Tongue (tissue), 2 donors: ENCODE results near the gene GTPBP6. TPM values are rescaled to one million over a fixed set of nuclear protein-coding genes. Genes with fewer than 3 reads are reported as not detected.
"Not testable (repeated sequence)": the region's sequence is repeated elsewhere in the genome, so short reads cannot be mapped to it uniquely, and the experiment has no call there.

Experiments used
- DNase-seq: peaks from one replicate; pipeline ENCODE4 v3.0.0-alpha.2; 2015
- total RNA-seq: library from RNA; depleted of rRNA; stranded (reverse); fragments of >200 nt; gene quantifications from one replicate; pipeline ENCODE4 v1.2.3, GENCODE V29; 2014

Gene GTPBP6
- total RNA-seq, 1 donor from 2014 or later, result 30.3 TPM

- DNase-seq, result no peak
Measured at GRCh38 chrX:334971-335757, 16.6 kb upstream of the GTPBP6 start.

DNA sequence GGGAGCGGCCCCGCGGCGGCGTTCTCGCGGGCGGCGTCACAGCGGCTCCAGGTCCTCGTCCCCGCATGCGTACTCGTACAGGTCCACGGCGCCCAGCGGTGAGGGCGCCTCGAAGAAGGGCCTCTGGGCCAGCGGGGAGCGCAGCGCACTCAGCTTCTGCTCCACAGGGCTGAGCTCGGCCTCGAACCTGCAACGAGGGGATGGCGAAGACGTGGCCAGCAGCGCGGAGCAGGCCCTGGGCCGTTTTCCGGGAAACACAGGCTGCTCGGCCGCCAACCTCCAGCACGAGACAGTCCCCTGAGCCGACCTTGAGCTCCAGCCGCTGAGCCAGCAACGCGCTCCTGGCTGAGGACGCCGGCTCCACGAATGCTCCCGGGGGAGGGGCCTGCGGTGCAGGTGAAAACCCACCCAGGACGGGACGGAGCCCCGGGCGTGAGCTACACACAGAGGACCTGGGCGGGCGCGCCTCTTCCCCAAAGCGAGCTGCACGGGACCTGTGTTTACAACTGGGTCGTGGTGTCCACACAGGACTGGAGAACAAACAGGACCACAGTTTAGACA, 15.8 kb upstream of the GTPBP6 start:
- DNase-seq, result no peak

- DNase-seq, result no peak
Measured at GRCh38 chrX:333611-334311, 15.2 kb upstream of the GTPBP6 start.

DNA sequence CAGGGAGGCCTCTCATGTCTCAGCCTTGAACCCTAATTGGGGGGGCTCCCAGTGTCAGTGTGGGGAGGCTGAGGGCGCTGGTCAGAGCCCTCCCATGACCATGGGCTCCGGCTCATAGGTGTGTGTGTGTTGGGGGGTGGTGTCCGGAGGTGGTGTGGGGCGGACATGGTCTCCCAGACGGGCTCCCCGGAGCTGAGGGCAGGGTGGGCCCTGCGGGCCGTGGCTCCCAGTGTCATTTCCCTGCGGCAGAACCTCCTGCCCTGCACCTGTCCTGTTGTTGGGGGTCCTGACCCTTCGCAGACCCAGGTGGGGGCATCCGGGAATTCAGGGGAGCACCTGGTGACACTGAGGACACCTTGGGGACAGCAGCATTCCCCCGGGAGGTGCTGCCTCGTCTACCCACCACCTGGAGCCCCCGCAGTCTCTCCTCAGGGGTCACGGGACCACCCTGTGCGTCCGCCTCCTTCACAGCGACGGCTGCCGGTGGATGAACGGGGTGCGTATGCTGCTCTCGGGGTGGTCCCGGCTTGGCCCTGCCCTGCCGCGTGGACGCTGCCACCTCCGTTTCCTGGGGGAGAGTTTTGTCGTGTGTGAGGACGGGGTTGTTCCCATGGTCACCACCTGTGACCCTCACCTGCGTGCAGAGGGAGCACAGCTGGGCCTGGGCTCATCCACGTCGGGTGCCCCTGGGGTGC, 14.5 kb upstream of the GTPBP6 start:
- DNase-seq, result no peak

DNA sequence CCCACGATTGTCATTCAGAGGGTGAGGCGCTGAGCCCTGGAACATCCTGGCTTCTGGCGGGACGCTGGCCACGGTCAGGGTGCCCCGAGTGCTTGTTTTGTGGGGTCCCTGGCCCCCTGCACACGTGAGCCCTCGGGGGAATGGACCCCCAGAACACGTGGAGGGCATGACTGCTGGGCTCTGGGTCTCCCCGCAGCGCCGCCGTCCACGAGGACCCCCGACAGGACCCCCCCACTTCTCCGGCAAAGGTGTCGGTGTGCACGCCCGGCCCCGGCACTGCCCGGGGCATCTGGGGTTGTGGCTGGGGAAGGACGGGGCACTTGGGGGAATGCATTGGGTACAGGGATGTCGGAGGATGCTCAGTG, 13.9 kb upstream of the GTPBP6 start:
- DNase-seq, result no peak

DNA sequence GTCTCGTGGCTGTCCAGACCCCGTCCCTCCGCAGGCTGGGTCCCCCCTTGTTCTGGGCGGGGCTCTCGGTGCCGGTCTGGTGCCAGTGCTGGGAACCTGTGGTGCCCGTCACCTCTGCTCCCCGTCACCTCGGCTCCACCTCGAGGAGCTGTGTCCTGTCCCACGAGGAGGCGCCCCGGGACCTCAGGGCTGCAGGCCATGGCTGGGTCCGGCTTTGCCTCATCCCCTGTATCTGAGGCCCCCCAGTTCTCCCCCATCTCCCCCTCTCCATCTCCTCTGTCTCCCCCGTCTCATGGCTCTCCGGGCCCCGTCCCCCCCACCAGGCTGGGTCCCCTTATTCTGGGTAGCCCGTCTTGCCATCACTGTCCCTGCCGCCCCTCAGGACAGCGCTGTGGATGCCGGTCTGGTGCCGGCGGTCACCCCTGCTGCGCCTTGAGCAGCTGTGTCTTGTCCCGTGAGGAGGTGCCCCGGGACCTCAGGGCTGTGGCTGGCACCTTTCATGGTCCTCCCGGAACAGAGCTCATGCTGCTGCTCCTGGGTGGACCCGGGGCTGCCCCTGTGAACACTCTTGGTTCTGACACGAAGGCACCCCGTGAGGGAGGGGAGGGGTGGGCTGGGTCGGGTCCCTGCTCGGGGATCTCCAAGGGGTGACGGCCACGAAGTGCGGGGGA, 13.4 kb upstream of the GTPBP6 start:
- no peak for DNase-seq

DNA sequence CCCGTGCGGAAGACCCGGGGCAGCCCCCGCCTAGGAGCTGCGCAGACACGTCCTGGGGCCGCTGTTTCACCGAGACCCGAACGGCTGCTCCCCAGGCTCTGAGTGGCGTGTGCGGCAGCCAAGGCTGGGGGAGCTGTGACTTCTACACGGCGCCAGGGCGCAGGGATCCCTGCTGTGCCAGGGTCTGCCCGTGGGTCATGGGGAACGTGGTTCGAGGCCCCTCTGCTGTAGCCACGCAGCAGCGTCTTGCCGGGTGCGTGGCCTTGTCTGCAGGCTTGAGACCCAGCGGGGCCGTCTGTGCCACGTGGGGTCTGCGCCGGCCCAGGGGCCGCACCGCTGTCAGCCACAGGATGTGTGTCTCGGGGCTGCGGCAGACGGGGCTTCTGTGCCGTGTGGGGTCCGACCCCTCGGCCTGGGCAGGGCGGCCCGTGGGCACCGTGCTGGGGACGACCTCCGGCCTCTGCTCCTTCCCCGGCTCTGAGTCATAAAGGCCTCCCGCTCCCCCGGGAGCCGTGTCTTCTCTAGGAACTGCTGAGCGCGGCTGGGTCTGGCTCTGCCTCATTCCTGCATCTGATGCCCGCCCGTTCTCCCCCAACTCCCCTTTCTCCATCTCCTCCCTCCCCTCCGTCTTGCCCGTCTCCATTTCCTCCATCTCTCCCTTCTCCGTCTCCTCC, 12.7 kb upstream of the GTPBP6 start:
- peak; percentile 38 for DNase-seq

GRCh38 chrX:330726-331150, 12.1 kb upstream of the GTPBP6 start:
- DNase-seq, result no peak

GRCh38 chrX:330141-330725, 11.6 kb upstream of the GTPBP6 start:
- DNase-seq, result not testable (repeated sequence)

- no peak for DNase-seq
Measured at GRCh38 chrX:329291-329910, 10.8 kb upstream of the GTPBP6 start.

- DNase-seq, result no peak
Measured at GRCh38 chrX:327660-328126, 9.1 kb upstream of the GTPBP6 start.

GRCh38 chrX:324664-325063, 6.1 kb upstream of the GTPBP6 start:
- DNase-seq, result not testable (repeated sequence)

DNA sequence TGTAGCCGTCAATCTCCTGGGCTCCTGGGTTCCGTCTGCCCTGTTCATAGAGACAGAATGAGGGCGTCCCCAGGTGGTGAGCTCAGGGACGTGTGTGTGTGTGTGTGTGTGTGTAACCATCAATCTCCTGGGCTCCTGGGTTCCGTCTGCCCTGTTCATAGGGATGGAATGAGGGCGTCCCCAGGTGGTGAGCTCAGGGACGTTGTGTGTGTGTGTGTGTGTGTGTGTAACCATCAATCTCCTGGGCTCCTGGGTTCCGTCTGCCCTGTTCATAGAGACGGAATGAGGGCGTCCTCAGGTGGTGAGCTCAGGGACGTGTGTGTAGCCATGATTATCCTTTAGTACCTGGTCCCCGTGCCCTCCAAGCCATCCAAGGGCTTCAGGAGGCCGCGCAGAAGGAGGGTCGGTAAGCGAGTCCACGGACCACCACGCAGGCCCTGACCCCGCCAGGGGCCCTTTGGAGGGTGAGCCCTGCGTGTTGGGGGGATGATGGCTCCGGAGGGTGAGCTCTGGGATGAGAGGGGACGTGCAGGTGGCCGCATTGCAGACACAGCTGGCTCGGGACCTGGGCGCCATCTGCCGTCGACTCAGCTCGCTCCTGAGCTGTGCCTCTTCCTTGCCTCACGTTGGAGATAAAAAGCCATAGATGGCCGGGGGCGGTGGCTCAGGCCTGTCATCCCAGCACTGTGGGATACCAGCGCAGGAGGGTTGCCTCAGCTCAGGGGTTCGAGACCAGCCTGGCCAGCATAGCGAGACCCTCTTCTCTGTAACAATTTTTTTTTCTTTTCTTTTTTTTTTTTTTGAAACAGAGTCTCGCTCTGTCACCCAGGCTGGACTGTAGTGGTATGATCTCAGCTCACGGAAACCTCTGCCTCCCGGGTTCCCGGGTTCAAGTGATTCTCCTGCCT, 5.4 kb upstream of the GTPBP6 start:
- peak; percentile 59 for DNase-seq

- DNase-seq, result peak; percentile 33
Measured at GRCh38 chrX:320126-320783, 1.7 kb upstream of the GTPBP6 start.

DNA sequence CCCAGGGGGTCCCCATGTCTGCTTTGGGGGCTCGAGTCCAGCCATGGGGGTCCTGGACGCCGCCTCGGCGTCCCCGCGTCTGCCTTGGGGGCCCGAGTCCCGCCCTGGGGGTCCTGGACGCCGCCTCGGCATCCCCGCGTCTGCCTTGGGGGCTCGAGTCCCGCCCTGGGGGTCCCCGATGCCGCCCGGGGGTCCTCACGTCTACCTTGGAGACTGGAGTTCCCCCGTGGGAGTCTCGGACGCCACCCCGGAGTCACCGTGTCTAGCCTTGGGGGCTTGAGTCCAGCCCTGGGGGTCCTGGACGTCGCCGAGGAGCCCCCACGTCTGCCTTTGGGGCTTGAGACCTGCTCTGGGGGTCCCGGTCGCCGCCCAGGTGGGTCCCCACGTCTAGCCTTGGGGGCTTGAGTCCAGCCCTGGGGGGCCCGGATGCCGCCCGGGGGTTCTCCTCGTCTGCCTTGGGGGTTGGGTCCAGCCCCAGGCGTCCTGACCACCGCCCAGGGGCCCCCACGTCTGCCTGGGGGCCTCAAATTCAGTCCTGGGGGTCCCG, 1.1 kb upstream of the GTPBP6 start:
- peak; percentile 20 for DNase-seq

- DNase-seq, result peak; percentile 98
Measured at GRCh38 chrX:318068-318738, 393 bp downstream of the GTPBP6 start.

DNA sequence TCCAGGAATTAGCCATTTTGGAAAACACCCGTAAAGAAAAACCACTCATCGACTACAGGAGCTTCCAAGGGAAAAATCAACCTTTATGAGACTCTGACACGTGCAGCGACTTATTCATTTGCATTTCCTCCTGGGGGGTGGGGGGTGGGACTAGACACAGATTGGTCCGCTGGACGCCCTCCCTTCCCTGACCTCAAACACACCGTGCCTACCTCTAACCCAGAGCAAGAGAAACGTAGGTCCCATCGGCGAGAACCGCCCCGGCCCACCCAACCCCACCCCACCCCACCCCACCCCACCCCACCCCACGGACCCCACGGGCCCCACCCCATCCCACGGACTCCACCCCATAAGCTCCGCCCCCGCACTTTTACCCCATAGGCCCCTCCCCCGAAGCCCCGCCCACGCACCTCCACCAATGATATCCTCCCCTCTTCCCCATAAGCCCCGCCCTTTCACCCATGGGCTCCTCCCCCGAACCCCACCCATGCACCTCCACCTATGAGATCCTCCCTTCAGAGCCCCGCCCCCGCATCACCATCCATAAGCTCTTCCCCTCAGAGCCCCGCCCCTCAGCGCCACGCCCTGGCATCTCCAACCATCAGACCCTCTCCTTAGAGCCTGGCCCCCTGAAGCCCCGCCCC, 1.1 kb downstream of the GTPBP6 start:
- DNase-seq, result no peak
